Right lobe of liver (tissue), 4 donors: ENCODE data around the gene ZBTB17.

Experiments
- POLR2A ChIP-seq: fragments of 450-650 bp; IDR thresholded peaks from one replicate; pipeline ENCODE4 v1.6.1; 2017; ENCODE audit warnings: antibody characterized with exemption, mild to moderate bottlenecking
- TF ChIP-seq, protein P1 (sequence below), 4 donors: fragments of 200-600 bp in 3 of 4; fragments of 450-650 bp in 1 of 4; IDR thresholded peaks; one replicate each; pipeline versions ENCODE4 v1.5.1 to v1.8.0; 2016 to 2022; ENCODE audit warnings: antibody characterized with exemption in 4 of 4, mild to moderate bottlenecking in 2 of 4
- donor health status: DM: no; HTN: no; CAD: no.
- donor health status: DM: no; HTN: no; CAD: no.
- donor health status: DM: no; HTN: yes; CAD: no.

DNA sequence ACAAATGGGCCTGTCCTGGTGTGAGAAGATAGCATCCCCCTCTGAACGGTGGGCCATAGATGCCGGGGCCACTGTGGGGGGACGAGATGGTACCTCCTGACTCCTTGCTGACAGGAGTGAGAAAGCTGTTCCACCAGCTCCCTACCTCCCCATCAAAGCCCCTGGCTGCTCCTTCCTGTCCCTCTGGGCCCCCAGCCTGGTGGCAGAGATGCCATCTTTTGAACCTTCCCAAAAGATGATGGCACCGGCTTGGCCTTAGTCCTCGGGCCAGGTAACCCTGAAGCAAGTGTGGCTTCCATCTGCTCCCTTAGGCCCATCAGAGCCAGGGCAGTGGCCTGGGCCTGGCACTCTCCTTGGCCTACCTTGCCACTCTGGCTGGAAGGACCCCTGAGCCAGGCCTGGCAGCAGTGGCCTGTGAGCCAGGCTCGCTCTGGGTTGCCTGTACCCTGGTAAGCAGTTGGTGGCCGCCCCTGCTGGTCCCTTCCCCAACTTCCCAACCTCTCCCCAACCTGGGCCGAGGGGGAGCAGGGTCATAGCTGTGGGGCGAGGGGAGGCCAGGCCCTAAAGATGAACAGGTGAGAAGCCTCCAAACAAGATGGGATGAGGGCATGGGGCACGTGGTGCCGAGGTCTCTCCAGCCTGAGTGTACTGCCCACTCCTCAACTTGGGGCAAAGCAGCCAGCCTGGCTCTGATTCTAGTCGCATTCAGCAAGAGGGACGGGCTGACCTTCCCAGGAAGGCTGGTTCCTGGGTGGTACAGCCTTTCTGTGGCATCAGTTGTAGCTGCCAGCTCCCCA, 34.7 kb downstream of the ZBTB17 start:
- TF ChIP-seq, protein P1, sequence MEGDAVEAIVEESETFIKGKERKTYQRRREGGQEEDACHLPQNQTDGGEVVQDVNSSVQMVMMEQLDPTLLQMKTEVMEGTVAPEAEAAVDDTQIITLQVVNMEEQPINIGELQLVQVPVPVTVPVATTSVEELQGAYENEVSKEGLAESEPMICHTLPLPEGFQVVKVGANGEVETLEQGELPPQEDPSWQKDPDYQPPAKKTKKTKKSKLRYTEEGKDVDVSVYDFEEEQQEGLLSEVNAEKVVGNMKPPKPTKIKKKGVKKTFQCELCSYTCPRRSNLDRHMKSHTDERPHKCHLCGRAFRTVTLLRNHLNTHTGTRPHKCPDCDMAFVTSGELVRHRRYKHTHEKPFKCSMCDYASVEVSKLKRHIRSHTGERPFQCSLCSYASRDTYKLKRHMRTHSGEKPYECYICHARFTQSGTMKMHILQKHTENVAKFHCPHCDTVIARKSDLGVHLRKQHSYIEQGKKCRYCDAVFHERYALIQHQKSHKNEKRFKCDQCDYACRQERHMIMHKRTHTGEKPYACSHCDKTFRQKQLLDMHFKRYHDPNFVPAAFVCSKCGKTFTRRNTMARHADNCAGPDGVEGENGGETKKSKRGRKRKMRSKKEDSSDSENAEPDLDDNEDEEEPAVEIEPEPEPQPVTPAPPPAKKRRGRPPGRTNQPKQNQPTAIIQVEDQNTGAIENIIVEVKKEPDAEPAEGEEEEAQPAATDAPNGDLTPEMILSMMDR (IDR thresholded peaks at IDR 0.05): no peak
- TF ChIP-seq POLR2A: no peak
